Osteoblast (primary cell): ENCODE measurements around the gene UFD1. TPM values are rescaled to one million over a fixed set of nuclear protein-coding genes. Genes with fewer than 3 reads are reported as not detected.

Source experiments
- DNase-seq: peaks from one replicate; pipeline ENCODE4 v3.0.0; 2011; ENCODE audit warnings: low spot score, mixed read lengths; ENCODE audit not compliant: insufficient read length; ENCODE audit errors: missing footprints
- H2AFZ ChIP-seq: 2 replicates; pipeline ENCODE4 v1.6.0; 2011; ENCODE audit warnings: mild to moderate bottlenecking, low read length
- H3K27ac ChIP-seq: 2 replicates; pipeline ENCODE4 v1.5.1; 2011; ENCODE audit warnings: mild to moderate bottlenecking, low read depth, low read length, moderate library complexity
- H3K27me3 ChIP-seq: 2 replicates; pipeline ENCODE4 v1.6.0; 2012; ENCODE audit warnings: mild to moderate bottlenecking, control low read depth, inconsistent platforms, low read length, moderate library complexity; ENCODE audit not compliant: insufficient read depth
- H3K36me3 ChIP-seq: 2 replicates; pipeline ENCODE4 v1.5.1; 2011; ENCODE audit warnings: mild to moderate bottlenecking, low read length, control low read depth, moderate library complexity; ENCODE audit not compliant: insufficient read depth
- H3K4me1 ChIP-seq: 2 replicates; pipeline ENCODE4 v1.5.1; 2011; ENCODE audit warnings: mild to moderate bottlenecking, low read length, control low read depth, moderate library complexity; ENCODE audit not compliant: insufficient read depth
- H3K4me2 ChIP-seq: 2 replicates; pipeline ENCODE4 v1.6.0; 2011; ENCODE audit warnings: mild to moderate bottlenecking, low read length; ENCODE audit not compliant: insufficient read depth
- H3K4me3 ChIP-seq: fragments of 200-600 bp; sonication (generic); 3 replicates; pipeline ENCODE4 v1.5.1; 2012; ENCODE audit warnings: mild to moderate bottlenecking, low read length, inconsistent platforms; ENCODE audit not compliant: insufficient read depth
- H3K79me2 ChIP-seq: 2 replicates; pipeline ENCODE4 v1.6.0; 2012; ENCODE audit warnings: mild to moderate bottlenecking, low read length, control low read depth, inconsistent platforms; ENCODE audit not compliant: insufficient read depth
- H3K9me3 ChIP-seq: 2 replicates; pipeline ENCODE4 v1.5.1; 2011; ENCODE audit warnings: low read depth, low read length, control low read depth
- H4K20me1 ChIP-seq: 2 replicates; pipeline ENCODE4 v1.6.0; 2012; ENCODE audit warnings: mild to moderate bottlenecking, low read length, control low read depth; ENCODE audit not compliant: insufficient read depth
- CTCF ChIP-seq: IDR thresholded peaks from 2 replicates; pipeline ENCODE4 v1.5.1; 2011; ENCODE audit warnings: mild to moderate bottlenecking, low read depth, low read length, moderate library complexity; ENCODE audit errors: extremely low read depth
- total RNA-seq: library from RNA; depleted of rRNA; stranded (reverse); fragments of >200 nt; gene quantifications from 2 replicates; pipeline ENCODE4 v1.2.3, GENCODE V29; 2012

UFD1 gene
- total RNA-seq, 1 donor, result 56.8 TPM

GRCh38 chr22:19523240-19524169, 44.5 kb upstream of the UFD1 start:
- no peak overlapping the region for H3K27ac ChIP-seq
- H3K79me2 ChIP-seq, result no peaks in the 10 kb centered on the region
- H3K36me3 ChIP-seq, result no peaks in the 10 kb centered on the region
- H4K20me1 ChIP-seq, result no peaks in the 10 kb centered on the region
- no peaks in the 10 kb centered on the region for H3K9me3 ChIP-seq
- peak overlapping the region; percentile 47 for H3K4me3 ChIP-seq
- DNase-seq, result peak; percentile 73
- peaks cover 5% of the 10 kb centered on the region for H3K4me1 ChIP-seq
- H3K4me2 ChIP-seq, result peak overlapping the region; percentile 69
- no peak for TF ChIP-seq CTCF
- peaks cover 23% of the 10 kb centered on the region for H3K27me3 ChIP-seq
- H2AFZ ChIP-seq, result peak overlapping the region; percentile 41

- peak overlapping the region; percentile 47 for H3K4me3 ChIP-seq
- no peaks in the 10 kb centered on the region for H3K9me3 ChIP-seq
- H3K36me3 ChIP-seq, result no peaks in the 10 kb centered on the region
- peak overlapping the region; percentile 69 for H3K4me2 ChIP-seq
- peak overlapping the region; percentile 41 for H2AFZ ChIP-seq
- peaks cover 23% of the 10 kb centered on the region for H3K27me3 ChIP-seq
- H3K27ac ChIP-seq, result no peak overlapping the region
- DNase-seq, result peak; percentile 77
- H3K79me2 ChIP-seq, result no peaks in the 10 kb centered on the region
- TF ChIP-seq CTCF, result no peak
- H4K20me1 ChIP-seq, result no peaks in the 10 kb centered on the region
- peaks cover 2% of the 10 kb centered on the region for H3K4me1 ChIP-seq
Measured at GRCh38 chr22:19522881-19523239, 43.9 kb upstream of the UFD1 start.

- no peaks in the 10 kb centered on the region for H3K79me2 ChIP-seq
- TF ChIP-seq CTCF, result no peak
- no peak overlapping the region for H2AFZ ChIP-seq
- no peak overlapping the region for H3K4me3 ChIP-seq
- H3K4me2 ChIP-seq, result no peak overlapping the region
- no peaks in the 10 kb centered on the region for H3K9me3 ChIP-seq
- no peaks in the 10 kb centered on the region for H3K36me3 ChIP-seq
- no peaks in the 10 kb centered on the region for H3K4me1 ChIP-seq
- DNase-seq, result peak; percentile 80
- no peak overlapping the region for H3K27ac ChIP-seq
- H3K27me3 ChIP-seq, result peaks cover 23% of the 10 kb centered on the region
- no peaks in the 10 kb centered on the region for H4K20me1 ChIP-seq
Measured at GRCh38 chr22:19522190-19522880, 43.3 kb upstream of the UFD1 start.
